ENCODE measurements around the gene TLR5. TPM values are rescaled to one million over a fixed set of nuclear protein-coding genes. Genes with fewer than 3 reads are reported as not detected.
A peak's percentile ranks its signal among the peaks of the same experiment; 100 is the strongest.
"Not testable (repeated sequence)": the region's sequence is repeated elsewhere in the genome, so short reads cannot be mapped to it uniquely, and the experiment has no call there.

The TLR5 gene
- total RNA-seq = 15.5 TPM

GRCh38 chr1:223142795-223143536 is at the start of gene TLR5:
Gene TLR5, minus strand, starts transcription at chr1:223143248. Its CDS starts 30,217 bp downstream, at chr1:223113031.
- peak; percentile 90 for DNase-seq (ENCODE audit: low spot score)

GRCh38 chr1:223189903-223190724 is 47.1 kb upstream of the TLR5 start:
- DNase-seq (ENCODE audit: low spot score) = no peak

GRCh38 chr1:223189525-223189902 is 46.5 kb upstream of the TLR5 start:
- DNase-seq (ENCODE audit: low spot score) = no peak

- DNase-seq (ENCODE audit: low spot score) = no peak
These were observed 45.7 kb upstream of the TLR5 start for GRCh38 chr1:223188618-223189356.

- DNase-seq (ENCODE audit: low spot score) = no peak
These were observed 43.8 kb upstream of the TLR5 start for GRCh38 chr1:223186800-223187199.

GRCh38 chr1:223183268-223183862 is 40.3 kb upstream of the TLR5 start:
- DNase-seq (ENCODE audit: low spot score) = no peak

GRCh38 chr1:223180731-223181321 is 37.8 kb upstream of the TLR5 start:
- DNase-seq (ENCODE audit: low spot score) = peak; percentile 36

- DNase-seq (ENCODE audit: low spot score) = no peak
These were observed 36.7 kb upstream of the TLR5 start for GRCh38 chr1:223179786-223180185.

GRCh38 chr1:223179280-223179679 is 36.2 kb upstream of the TLR5 start:
- DNase-seq (ENCODE audit: low spot score) = no peak

GRCh38 chr1:223177681-223178080 is 34.6 kb upstream of the TLR5 start:
- peak; percentile 44 for DNase-seq (ENCODE audit: low spot score)

GRCh38 chr1:223176437-223176836 is 33.4 kb upstream of the TLR5 start:
- peak; percentile 0 for DNase-seq (ENCODE audit: low spot score)

GRCh38 chr1:223175633-223176032 is 32.6 kb upstream of the TLR5 start:
- peak; percentile 43 for DNase-seq (ENCODE audit: low spot score)

- no peak for DNase-seq (ENCODE audit: low spot score)
These were observed 32.0 kb upstream of the TLR5 start for GRCh38 chr1:223175032-223175431.

- DNase-seq (ENCODE audit: low spot score) = not testable (repeated sequence)
These were observed 26.4 kb upstream of the TLR5 start for GRCh38 chr1:223169458-223169857.

GRCh38 chr1:223161321-223161720 is 18.3 kb upstream of the TLR5 start:
- no peak for DNase-seq (ENCODE audit: low spot score)

- no peak for DNase-seq (ENCODE audit: low spot score)
These were observed 13.3 kb upstream of the TLR5 start for GRCh38 chr1:223156343-223156742.

GRCh38 chr1:223155153-223155552 is 12.1 kb upstream of the TLR5 start:
- DNase-seq (ENCODE audit: low spot score) = no peak

- no peak for DNase-seq (ENCODE audit: low spot score)
These were observed 10.4 kb upstream of the TLR5 start for GRCh38 chr1:223153177-223154119.

GRCh38 chr1:223152399-223152798 is 9.4 kb upstream of the TLR5 start:
- no peak for DNase-seq (ENCODE audit: low spot score)

GRCh38 chr1:223150443-223150842 is 7.4 kb upstream of the TLR5 start:
- no peak for DNase-seq (ENCODE audit: low spot score)
